ENCODE data around the gene SLC1A7.

Gene SLC1A7

GRCh38 chr1:53114581-53115400 is 27.6 kb downstream of the SLC1A7 start:
- no peak for DNase-seq

DNA sequence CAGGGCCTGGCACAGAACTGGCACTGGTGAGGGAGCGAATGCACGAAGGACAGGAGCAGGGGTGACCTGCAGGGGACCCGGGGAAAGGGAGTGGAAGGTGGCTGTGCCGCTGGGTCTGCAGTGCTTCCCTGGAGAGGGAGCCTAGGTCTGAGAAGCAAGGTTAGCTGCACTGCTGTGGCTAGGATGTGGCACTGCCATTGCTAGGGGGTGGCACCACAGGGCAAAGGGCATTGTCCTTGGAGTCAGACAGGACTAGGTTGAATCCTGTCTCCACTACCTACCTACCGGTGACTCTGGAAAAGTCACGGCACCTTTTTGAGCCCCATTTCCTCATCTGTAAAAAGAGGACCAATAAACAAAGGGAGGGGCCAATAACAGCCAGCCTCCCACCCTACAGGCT is 28.3 kb downstream of the SLC1A7 start:
- DNase-seq = no peak

- DNase-seq = no peak
Measured at GRCh38 chr1:53112861-53113260, 29.6 kb downstream of the SLC1A7 start.

- DNase-seq = no peak
Measured at GRCh38 chr1:53112271-53112774, 30.1 kb downstream of the SLC1A7 start.

- DNase-seq = no peak
Measured at GRCh38 chr1:53111693-53112092, 30.7 kb downstream of the SLC1A7 start.

- DNase-seq = no peak
Measured at GRCh38 chr1:53111073-53111556, 31.3 kb downstream of the SLC1A7 start.

- DNase-seq = peak; percentile 17
Measured at GRCh38 chr1:53110370-53111072, 31.9 kb downstream of the SLC1A7 start.

DNA sequence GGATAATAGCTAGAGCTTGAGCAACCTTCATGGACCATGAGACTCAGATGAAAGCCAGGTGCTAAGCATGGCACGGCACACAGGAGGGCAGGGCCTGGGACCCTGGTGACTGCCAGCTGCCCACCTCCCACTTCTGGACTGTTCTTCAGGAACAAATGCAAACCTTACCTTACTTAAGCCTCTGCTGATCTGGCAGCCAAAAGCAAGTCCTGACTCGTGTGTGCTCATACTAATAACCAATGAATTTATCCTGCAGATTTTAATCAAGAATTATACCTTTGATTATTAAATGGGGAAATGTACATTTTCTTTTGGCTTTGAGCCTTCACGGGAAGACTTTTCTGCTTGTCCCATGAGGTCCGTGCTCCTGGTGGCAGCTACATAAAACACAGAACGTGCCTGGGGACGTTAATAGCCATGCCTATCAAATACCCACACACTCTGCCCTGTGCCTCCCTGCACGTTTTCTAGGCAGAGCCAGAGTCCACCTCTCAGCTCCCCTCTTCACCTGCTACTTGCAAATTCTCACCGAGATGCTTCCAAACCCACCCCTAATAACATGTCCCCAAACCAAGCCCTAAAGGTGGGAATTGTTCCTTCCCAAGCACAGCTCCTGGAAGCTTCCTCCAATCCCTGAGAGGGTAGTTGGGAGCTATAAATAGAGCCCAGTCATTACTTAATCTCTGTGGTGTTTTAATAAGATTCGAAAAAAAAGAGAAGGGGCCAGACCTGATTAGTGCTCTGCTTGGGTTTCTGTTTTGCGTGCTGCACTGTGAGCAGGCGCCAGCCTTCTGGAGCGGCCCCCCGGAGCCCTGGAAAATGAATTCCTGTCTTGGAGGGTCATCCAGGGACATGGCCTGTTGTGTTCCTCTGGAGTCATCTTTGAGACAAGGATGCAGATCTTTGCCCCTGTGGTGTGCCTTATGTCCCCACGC is 33.5 kb downstream of the SLC1A7 start:
- no peak for DNase-seq

DNA sequence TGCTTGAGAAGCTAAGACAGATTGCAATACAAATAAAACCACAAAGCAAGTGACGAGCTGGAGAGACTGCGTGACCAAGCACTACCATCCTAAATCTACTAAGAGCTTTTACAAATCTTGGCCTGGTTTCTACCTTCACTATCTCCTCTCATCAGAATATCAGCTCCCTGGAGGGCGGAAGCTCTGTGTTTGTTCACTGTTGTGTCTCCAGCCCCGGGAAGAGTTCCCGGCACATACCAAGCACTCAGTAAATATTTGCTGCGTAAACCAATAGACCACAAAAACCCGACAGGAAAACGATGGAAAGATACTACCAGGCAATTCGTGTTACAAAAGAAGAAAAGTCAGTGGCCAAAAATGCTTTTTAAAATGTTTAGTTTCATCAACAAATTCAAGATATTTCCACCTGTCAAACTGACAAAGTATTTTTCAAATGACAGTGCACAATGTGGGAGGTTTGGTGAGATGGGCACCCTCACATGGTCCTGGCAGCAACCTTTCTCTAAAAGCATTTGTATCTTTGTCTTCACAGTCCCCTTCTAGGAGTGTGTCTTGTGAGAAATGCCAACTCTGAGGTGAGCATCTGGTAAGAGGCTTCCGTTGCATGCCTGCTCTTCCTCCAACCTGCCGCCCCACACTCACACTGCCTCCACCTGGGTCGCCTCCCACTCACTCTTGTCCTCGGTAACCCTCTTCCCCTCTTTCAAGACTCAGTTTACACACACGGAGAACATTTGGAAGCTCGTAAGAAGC is 34.7 kb downstream of the SLC1A7 start:
- DNase-seq = no peak

- DNase-seq = no peak
Measured at GRCh38 chr1:53107090-53107489, 35.3 kb downstream of the SLC1A7 start.

GRCh38 chr1:53104289-53104913 is 38.0 kb downstream of the SLC1A7 start:
- no peak for DNase-seq

- DNase-seq = no peak
Measured at GRCh38 chr1:53094533-53094919, 47.9 kb downstream of the SLC1A7 start.

DNA sequence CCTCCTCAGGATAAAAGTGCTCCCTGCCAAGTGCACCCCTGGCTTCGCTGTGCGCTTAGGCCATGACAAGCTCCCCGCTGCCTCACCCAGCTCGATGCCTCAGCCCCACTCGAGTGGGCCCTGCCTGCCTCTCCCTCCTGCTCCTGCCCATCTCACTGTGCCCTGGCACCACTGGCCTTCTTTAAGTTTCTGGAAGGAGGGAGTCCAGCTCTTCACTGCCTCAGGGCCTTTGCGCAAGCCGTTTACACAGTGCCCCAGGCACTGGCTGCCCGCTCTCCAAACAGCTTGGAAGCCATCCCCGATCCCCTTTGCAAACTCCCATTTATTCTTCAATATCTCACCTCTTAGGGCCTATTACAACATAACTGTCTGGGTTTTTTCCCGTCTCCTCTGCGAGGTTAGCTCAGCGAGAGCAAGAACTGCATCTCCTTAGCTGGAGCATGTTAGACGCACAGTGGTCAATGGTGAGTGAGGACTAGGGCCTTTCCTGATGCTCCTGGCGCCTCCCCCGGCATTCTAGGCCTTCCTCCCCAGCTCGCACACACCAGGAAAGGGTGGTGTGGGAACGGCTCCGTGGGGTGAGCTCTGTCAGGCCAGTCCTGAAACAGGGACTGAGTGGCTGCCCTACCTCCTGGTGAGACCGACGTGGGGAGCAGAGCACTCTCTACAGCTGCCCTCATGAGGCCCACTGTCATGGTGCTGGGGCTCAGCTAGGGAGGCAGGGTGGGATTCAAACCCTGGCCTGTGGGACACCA is 48.5 kb downstream of the SLC1A7 start:
- no peak for DNase-seq

DNA sequence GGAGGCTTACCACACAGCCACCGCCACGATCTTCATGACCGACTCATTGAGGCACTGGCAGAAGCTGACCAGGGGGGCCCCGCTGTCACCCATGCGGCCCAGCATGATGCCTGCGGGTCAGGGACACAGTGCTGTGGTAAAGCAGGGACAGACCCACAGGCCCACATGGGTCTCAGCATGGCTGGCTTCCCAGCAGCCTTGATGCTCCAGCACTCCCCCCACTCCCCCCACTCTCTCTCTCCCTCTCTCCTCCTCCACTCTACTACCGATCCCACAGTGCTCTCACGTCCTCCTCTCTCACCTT is 49.0 kb downstream of the SLC1A7 start:
- DNase-seq = no peak

DNA sequence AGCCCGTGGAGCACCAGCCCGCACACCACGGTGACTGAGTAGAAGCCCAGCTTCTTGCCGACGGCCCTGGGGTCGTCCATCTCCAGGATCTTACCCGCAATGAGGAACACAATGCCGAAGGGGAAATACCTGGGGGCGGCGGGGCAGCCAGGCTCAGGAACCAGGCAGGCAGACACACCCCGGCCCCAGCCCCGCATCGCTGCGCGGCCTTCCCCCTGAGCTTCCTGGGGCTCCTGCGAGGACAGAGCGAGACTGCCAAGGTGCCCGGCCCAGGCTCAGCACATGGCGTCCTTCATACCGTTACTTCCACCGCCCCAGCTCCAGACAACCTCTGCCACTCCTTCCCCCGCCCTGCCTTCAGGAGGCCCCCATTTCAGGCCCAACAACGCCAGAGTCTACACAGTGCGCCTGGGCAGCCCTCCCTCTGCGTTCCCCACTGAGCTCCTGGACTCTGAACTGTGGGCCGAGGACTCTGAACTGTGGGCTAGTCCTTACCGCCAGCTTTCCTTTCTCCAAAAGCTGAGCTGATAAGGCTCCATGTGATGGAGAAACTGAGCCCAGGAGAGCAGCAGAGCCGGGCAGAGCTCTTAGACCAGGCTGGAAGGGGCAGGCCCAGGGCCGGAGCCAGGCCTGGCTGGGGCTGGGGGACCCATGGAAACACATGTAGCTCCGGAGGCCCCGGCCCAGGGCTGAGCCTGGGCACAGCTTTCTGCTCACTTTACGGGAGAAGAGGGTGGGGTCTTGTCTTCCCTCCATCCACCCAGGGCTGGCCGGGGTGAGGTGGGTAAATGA is 49.6 kb downstream of the SLC1A7 start:
- no peak for DNase-seq

- DNase-seq = no peak
Measured at GRCh38 chr1:53091841-53092645, 50.4 kb downstream of the SLC1A7 start.

DNA sequence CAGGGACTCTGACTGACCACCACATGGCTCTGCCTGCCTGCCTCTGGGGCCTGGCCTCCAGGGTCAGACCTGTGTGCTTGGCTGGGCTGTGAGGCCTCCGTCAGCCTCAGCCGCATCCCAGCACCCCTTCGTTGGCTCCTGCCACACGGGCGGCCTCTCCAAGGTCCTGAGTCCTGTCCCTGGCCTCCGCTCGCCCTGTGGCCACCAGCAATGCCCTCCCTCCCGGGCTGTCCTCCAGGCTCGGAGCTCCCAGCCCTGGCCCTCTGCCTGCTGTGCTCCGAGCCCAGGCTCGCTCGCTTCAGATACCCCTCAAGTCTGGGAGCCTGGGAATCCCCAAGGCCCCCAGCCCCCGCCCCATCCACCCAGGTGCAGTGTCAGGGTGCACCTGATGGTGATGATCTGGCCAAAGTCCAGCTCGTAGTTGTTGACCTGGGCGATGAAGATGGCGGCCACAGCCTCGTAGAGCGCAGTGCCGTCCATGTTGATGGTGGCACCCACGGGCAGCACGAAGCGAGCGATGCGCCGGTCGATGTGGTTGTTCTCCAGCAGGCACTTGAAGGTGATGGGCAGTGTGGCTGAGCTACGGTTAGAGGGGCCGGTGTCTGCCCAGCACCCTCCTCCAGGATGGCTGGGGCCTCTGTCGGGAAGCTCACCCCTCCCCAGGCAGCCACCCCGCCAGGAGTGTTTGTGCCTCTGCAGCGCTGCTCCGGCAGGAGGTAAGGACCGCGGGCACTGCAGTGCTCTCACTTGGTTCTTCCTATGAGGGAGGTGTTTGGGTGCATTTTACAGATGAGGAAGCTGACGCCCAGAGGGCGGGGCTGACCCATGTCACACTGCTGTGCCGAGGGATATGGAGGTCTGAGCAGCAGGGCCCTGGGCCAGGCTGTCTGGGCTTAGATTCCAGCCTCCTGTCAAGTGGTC is 52.0 kb downstream of the SLC1A7 start:
- DNase-seq = no peak
